ENCODE results near the gene SHOC1.
"Not testable (repeated sequence)": the region's sequence is repeated elsewhere in the genome, so short reads cannot be mapped to it uniquely, and the experiment has no call there.

Gene SHOC1

GRCh38 chr9:111794835-111795556 lies at the start of gene SHOC1:
Gene SHOC1, minus strand, starts transcription at chr9:111794937. Its CDS starts 3,519 bp downstream, at chr9:111791418.
- DNase-seq (ENCODE audit: low read depth), result no peak

- DNase-seq (ENCODE audit: low read depth), result no peak
Measured at GRCh38 chr9:111843971-111844370, 49.2 kb upstream of the SHOC1 start.

- DNase-seq (ENCODE audit: low read depth), result no peak
Measured at GRCh38 chr9:111842313-111842712, 47.6 kb upstream of the SHOC1 start.

- no peak for DNase-seq (ENCODE audit: low read depth)
Measured at GRCh38 chr9:111840442-111840841, 45.7 kb upstream of the SHOC1 start.

- DNase-seq (ENCODE audit: low read depth), result no peak
Measured at GRCh38 chr9:111839987-111840386, 45.2 kb upstream of the SHOC1 start.

GRCh38 chr9:111839387-111839786 lies 44.6 kb upstream of the SHOC1 start:
- no peak for DNase-seq (ENCODE audit: low read depth)

GRCh38 chr9:111838439-111838838 lies 43.7 kb upstream of the SHOC1 start:
- DNase-seq (ENCODE audit: low read depth), result no peak

- no peak for DNase-seq (ENCODE audit: low read depth)
Measured at GRCh38 chr9:111836311-111836710, 41.6 kb upstream of the SHOC1 start.

- no peak for DNase-seq (ENCODE audit: low read depth)
Measured at GRCh38 chr9:111833941-111834340, 39.2 kb upstream of the SHOC1 start.

- DNase-seq (ENCODE audit: low read depth), result no peak
Measured at GRCh38 chr9:111832449-111832848, 37.7 kb upstream of the SHOC1 start.

- no peak for DNase-seq (ENCODE audit: low read depth)
Measured at GRCh38 chr9:111831371-111832108, 36.8 kb upstream of the SHOC1 start.

GRCh38 chr9:111828193-111828592 lies 33.5 kb upstream of the SHOC1 start:
- no peak for DNase-seq (ENCODE audit: low read depth)

GRCh38 chr9:111825468-111826145 lies 30.9 kb upstream of the SHOC1 start:
- no peak for DNase-seq (ENCODE audit: low read depth)

- DNase-seq (ENCODE audit: low read depth), result no peak
Measured at GRCh38 chr9:111821006-111821528, 26.3 kb upstream of the SHOC1 start.

GRCh38 chr9:111819360-111819759 lies 24.6 kb upstream of the SHOC1 start:
- no peak for DNase-seq (ENCODE audit: low read depth)

- no peak for DNase-seq (ENCODE audit: low read depth)
Measured at GRCh38 chr9:111815285-111816070, 20.7 kb upstream of the SHOC1 start.

- no peak for DNase-seq (ENCODE audit: low read depth)
Measured at GRCh38 chr9:111812337-111812736, 17.6 kb upstream of the SHOC1 start.

- no peak for DNase-seq (ENCODE audit: low read depth)
Measured at GRCh38 chr9:111810908-111811307, 16.2 kb upstream of the SHOC1 start.

GRCh38 chr9:111810415-111810814 lies 15.7 kb upstream of the SHOC1 start:
- DNase-seq (ENCODE audit: low read depth), result not testable (repeated sequence)

- DNase-seq (ENCODE audit: low read depth), result no peak
Measured at GRCh38 chr9:111807197-111807596, 12.5 kb upstream of the SHOC1 start.

GRCh38 chr9:111806259-111806658 lies 11.5 kb upstream of the SHOC1 start:
- DNase-seq (ENCODE audit: low read depth), result no peak

GRCh38 chr9:111805830-111806241 lies 11.1 kb upstream of the SHOC1 start:
- DNase-seq (ENCODE audit: low read depth), result no peak

Data from stimulated activated CD8-positive, alpha-beta memory T cell treated with anti-CD3 and anti-CD28 coated beads, Interleukin-12 subunit alpha, Interleukin-12 subunit beta, amount 100 ng/mL, for 4 hours (primary cell).